LNCAP (cell line): ENCODE measurements around the gene DDX10.

Source experiments
- CTCF ChIP-seq: fragments of 450-650 bp; IDR thresholded peaks from 2 replicates; pipeline ENCODE4 v1.5.1; 2017; ENCODE audit warnings: mild to moderate bottlenecking

DDX10 gene

GRCh38 chr11:108931168-108931567 is 266.3 kb downstream of the DDX10 start:
- no peak for TF ChIP-seq CTCF

- TF ChIP-seq CTCF, result no peak
Measured at GRCh38 chr11:108933630-108934029, 268.8 kb downstream of the DDX10 start.

GRCh38 chr11:108934289-108934688 is 269.4 kb downstream of the DDX10 start:
- no peak for TF ChIP-seq CTCF

- no peak for TF ChIP-seq CTCF
Measured at GRCh38 chr11:108934696-108935095, 269.8 kb downstream of the DDX10 start.

GRCh38 chr11:108937746-108938145 is 272.9 kb downstream of the DDX10 start:
- TF ChIP-seq CTCF, result no peak

- TF ChIP-seq CTCF, result no peak
Measured at GRCh38 chr11:108938604-108939003, 273.7 kb downstream of the DDX10 start.

- no peak for TF ChIP-seq CTCF
Measured at GRCh38 chr11:108939135-108939534, 274.3 kb downstream of the DDX10 start.

GRCh38 chr11:108943853-108944252 is 279.0 kb downstream of the DDX10 start:
- TF ChIP-seq CTCF, result no peak
